ENCODE data around the gene ZNF276. TPM values are rescaled to one million over a fixed set of nuclear protein-coding genes. Genes with fewer than 3 reads are reported as not detected.

Gene ZNF276
- total and polyA plus RNA-seq, 11 donors: 9.4 to 19.9 (median 12.7) TPM

- Histone ChIP-seq H3K4me1 (peaks cover 0 to 14% (median 4%) of the 10 kb centered on the region in 12 donors), H3K36me3 (peaks cover 4 to 97% (median 90%) of the 10 kb centered on the region in 9 donors), H3K4me3 (no peak overlapping the region), H3K27ac (no peak overlapping the region), H3K9me3 (no peaks in the 10 kb centered on the region), H3K27me3 (no peaks in the 10 kb centered on the region)
- ATAC-seq (no peak), DNase-seq (no peak)
- WGBS, 4 donors: 90 to 95% (median 92%) methylated on average over 18 of the region's 18 CpGs
- no peak for TF ChIP-seq POLR2A (IDR thresholded peaks at IDR 0.05)
- TF ChIP-seq CTCF (IDR thresholded peaks at IDR 0.05): no peak
- intact Hi-C loops (cut with DNase I): no loop called here
Measured at GRCh38 chr16:89729293-89729692, 8.0 kb downstream of the ZNF276 start.

- no peaks in the 10 kb centered on the region for H3K27me3 ChIP-seq
- H3K36me3 ChIP-seq: peaks cover 4 to 97% (median 90%) of the 10 kb centered on the region in 9 donors
- intact Hi-C loops (cut with DNase I): no loop called here
- TF ChIP-seq CTCF (IDR thresholded peaks at IDR 0.05): no peak
- no peak for TF ChIP-seq POLR2A (IDR thresholded peaks at IDR 0.05)
- DNase-seq (peak in 1 of 5 donors; percentile 43), ATAC-seq (peak in 1 of 4 donors; percentile 13)
- H3K4me1 ChIP-seq: peaks cover 0 to 7% (median 0%) of the 10 kb centered on the region in 12 donors
- H3K27ac ChIP-seq: no peak overlapping the region
- 48 to 75% (median 60%) methylated on average over 10 to 14 of the region's 14 CpGs for WGBS, 4 donors
- no peaks in the 10 kb centered on the region for H3K9me3 ChIP-seq
- H3K4me3 ChIP-seq: no peak overlapping the region
Measured at GRCh38 chr16:89729863-89730593, 8.7 kb downstream of the ZNF276 start.

- H3K27me3 ChIP-seq: no peaks in the 10 kb centered on the region
- H3K4me1 ChIP-seq: peaks cover 0 to 4% (median 0%) of the 10 kb centered on the region in 12 donors
- ATAC-seq (peak in 1 of 4 donors; percentile 19), DNase-seq (no peak)
- peaks cover 4 to 97% (median 92%) of the 10 kb centered on the region in 9 donors for H3K36me3 ChIP-seq
- intact Hi-C loops (cut with DNase I): no loop called here
- WGBS, 4 donors: 76 to 86% (median 83%) methylated on average over 21 to 22 of the region's 22 CpGs
- H3K27ac ChIP-seq: no peak overlapping the region
- H3K9me3 ChIP-seq: no peaks in the 10 kb centered on the region
- no peak overlapping the region for H3K4me3 ChIP-seq
- TF ChIP-seq CTCF (IDR thresholded peaks at IDR 0.05) (no peak), POLR2A (IDR thresholded peaks at IDR 0.05) (no peak)
Measured at GRCh38 chr16:89730610-89731234, 9.4 kb downstream of the ZNF276 start.

GRCh38 chr16:89732142-89732917, 11.0 kb downstream of the ZNF276 start:
- Histone ChIP-seq H3K4me3 (no peak overlapping the region), H3K27ac (no peak overlapping the region), H3K9me3 (no peaks in the 10 kb centered on the region), H3K36me3 (peaks cover 4 to 97% (median 93%) of the 10 kb centered on the region in 9 donors), H3K27me3 (no peaks in the 10 kb centered on the region), H3K4me1 (peaks cover 0 to 4% (median 0%) of the 10 kb centered on the region in 12 donors)
- TF ChIP-seq POLR2A (IDR thresholded peaks at IDR 0.05) (no peak), CTCF (IDR thresholded peaks at IDR 0.05) (no peak)
- intact Hi-C loops (cut with DNase I): no loop called here
- WGBS, 4 donors: 89 to 92% (median 90%) methylated on average over 24 of the region's 24 CpGs
- ATAC-seq (peak in 1 of 4 donors; percentile 4), DNase-seq (no peak)

Data from heart left ventricle (tissue), 16 donors.